GM12878 (cell line): ENCODE data around the gene SIK3.

Source experiments
- RCOR1 ChIP-seq: conservative IDR thresholded peaks from 2 replicates; pipeline ENCODE4 v1.6.1; 2012; ENCODE audit warnings: low read depth, low read length, improper control_type of control experiment
- SIN3A ChIP-seq: IDR thresholded peaks from 2 replicates; pipeline ENCODE4 v1.6.1; 2012; ENCODE audit warnings: low read depth, low read length, improper control_type of control experiment
- SMAD1 ChIP-seq: fragments of 450-650 bp; IDR thresholded peaks from 2 replicates; pipeline ENCODE4 v1.6.1; 2018; ENCODE audit warnings: mild to moderate bottlenecking, low read depth; ENCODE audit not compliant: partially characterized antibody
- TF ChIP-seq, protein P1 (sequence below): IDR thresholded peaks from 2 replicates; pipeline ENCODE4 v1.6.1; 2012; ENCODE audit warnings: mild to moderate bottlenecking, low read depth, low read length

DNA sequence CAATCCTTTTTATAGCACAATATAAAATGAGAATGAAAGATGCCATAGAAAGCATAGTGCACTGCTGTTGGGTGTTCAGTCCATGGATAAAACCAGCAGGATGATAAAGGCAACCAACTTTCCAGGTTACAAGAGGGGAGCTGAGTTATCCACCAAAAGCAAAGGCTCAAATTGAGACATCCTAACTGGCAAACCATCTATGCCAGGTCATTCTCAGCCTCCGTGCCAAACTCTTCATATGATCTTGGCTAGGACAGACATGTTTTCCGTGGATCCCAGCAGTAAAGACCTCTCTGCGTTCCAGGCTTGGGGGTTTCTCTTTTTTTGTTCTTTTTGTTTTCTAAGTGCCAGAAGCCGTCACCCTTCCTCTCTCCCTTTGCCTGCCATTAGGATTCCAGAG is 253.5 kb downstream of the SIK3 start:
- TF ChIP-seq, protein P1, sequence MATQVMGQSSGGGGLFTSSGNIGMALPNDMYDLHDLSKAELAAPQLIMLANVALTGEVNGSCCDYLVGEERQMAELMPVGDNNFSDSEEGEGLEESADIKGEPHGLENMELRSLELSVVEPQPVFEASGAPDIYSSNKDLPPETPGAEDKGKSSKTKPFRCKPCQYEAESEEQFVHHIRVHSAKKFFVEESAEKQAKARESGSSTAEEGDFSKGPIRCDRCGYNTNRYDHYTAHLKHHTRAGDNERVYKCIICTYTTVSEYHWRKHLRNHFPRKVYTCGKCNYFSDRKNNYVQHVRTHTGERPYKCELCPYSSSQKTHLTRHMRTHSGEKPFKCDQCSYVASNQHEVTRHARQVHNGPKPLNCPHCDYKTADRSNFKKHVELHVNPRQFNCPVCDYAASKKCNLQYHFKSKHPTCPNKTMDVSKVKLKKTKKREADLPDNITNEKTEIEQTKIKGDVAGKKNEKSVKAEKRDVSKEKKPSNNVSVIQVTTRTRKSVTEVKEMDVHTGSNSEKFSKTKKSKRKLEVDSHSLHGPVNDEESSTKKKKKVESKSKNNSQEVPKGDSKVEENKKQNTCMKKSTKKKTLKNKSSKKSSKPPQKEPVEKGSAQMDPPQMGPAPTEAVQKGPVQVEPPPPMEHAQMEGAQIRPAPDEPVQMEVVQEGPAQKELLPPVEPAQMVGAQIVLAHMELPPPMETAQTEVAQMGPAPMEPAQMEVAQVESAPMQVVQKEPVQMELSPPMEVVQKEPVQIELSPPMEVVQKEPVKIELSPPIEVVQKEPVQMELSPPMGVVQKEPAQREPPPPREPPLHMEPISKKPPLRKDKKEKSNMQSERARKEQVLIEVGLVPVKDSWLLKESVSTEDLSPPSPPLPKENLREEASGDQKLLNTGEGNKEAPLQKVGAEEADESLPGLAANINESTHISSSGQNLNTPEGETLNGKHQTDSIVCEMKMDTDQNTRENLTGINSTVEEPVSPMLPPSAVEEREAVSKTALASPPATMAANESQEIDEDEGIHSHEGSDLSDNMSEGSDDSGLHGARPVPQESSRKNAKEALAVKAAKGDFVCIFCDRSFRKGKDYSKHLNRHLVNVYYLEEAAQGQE, result no peak
- TF ChIP-seq SMAD1 (no peak), SIN3A (no peak), RCOR1 (no peak)
